Activated CD4-positive, alpha-beta T cell treated with anti-CD3 and anti-CD28 coated beads for 24 hours (primary cell): Measurements from ENCODE around the gene EIF4G1.
A peak's percentile ranks its signal among the peaks of the same experiment; 100 is the strongest.
"Not testable (repeated sequence)": the region's sequence is repeated elsewhere in the genome, so short reads cannot be mapped to it uniquely, and the experiment has no call there.

Experiments used
- DNase-seq, 2 donors: peaks; one replicate each; pipeline ENCODE4 v3.0.0-alpha.2; 2020; ENCODE audit warnings: low read depth in 2 of 2

Gene EIF4G1

GRCh38 chr3:184314363-184314699 is at the start of gene EIF4G1:
Gene EIF4G1 (plus strand): TSS chr3:184314606. CDS start chr3:184315797, 1,191 bp downstream.
- peak; percentile 87 to 91 for DNase-seq

GRCh38 chr3:184267249-184267648 is 47.2 kb upstream of the EIF4G1 start:
- not testable (repeated sequence) for DNase-seq

DNA sequence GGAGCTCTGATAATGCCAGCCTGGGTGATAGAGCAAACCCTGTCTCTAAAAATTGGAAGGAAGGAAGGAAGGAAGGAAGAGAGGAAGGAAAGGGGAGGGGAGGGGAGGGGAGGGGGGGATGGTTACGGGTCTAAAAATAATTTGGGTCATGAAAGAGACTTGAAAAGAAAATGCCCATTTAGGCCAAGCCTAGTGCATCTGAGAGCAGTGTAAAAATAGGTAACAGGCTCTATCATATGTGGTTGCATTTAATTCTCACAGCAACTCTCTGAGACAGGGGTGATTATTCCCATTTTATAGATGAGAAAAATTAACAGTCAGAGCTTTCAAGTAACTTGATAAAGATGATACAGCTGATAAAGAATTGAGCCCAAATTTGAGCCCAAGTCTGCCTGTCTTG is 42.1 kb upstream of the EIF4G1 start:
- DNase-seq, result no peak

GRCh38 chr3:184275381-184275701 is 39.1 kb upstream of the EIF4G1 start:
- DNase-seq, result no peak

DNA sequence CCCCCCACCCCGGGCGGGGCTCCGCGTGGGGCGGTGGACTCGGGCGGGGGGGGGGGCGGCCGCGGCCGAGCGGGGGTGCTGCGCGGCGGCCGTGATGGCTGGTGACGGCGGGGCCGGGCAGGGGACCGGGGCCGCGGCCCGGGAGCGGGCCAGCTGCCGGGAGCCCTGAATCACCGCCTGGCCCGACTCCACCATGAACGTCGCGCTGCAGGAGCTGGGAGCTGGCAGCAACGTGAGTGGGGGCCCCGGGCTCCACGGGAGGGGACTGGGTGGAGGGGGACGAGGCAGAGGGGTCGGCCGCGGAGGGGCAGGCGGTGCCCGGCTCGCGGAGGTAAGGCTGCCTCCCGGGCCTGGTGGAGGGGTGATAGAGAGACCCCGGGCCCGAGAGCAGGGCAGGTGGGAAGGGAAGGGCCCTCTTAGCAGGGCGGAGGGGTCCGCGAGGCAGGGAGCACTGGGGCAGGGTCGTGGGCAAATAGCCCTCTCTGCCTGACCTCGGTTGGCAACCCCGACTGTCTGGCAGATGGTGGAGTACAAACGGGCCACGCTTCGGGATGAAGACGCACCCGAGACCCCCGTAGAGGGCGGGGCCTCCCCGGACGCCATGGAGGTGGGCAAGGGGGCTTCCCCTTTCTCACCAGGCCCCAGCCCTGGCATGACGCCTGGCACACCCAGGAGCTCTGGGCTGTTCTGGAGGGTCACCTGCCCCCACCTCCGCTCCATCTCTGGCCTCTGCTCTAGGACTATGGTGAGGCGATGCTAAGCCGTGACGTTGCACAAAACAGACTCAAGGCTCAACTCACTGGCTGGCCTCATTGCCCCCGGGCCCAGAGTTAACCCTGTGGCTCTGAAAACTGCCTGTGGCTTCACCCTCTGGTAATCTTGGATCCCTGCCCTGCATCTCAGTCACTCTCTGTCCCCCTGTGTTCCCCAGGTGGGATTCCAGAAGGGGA is 38.2 kb upstream of the EIF4G1 start, which contains the start of gene ECE2:
Gene ECE2, plus strand, starts transcription at position 62 of the 950 bp plus-strand sequence. Its CDS starts 132 bp downstream, at position 194.
- no peak for DNase-seq

- DNase-seq, result no peak
These were observed 37.0 kb upstream of the EIF4G1 start for GRCh38 chr3:184277366-184277765.

GRCh38 chr3:184282941-184283340 is 31.5 kb upstream of the EIF4G1 start:
- no peak for DNase-seq

GRCh38 chr3:184283681-184284080 is 30.7 kb upstream of the EIF4G1 start:
- DNase-seq, result no peak

DNA sequence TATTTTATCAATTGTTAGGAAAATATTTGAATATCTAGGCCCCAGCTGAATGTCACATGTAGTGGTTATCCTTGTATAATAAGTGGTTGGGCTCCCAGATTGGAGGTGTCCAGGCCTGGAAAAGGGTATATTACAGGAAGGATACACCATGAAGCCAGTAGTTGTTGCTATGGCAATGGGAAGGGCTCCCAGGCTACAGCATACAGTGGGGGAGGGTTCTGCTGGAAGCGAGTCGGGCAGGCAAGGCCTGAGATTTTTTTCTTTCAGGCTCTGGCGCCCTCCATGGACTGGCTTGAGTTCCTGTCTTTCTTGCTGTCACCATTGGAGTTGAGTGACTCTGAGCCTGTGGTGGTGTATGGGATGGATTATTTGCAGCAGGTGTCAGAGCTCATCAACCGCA is 29.7 kb upstream of the EIF4G1 start:
- DNase-seq, result no peak

- DNase-seq, result peak; percentile 53 to 64
These were observed 24.9 kb upstream of the EIF4G1 start for GRCh38 chr3:184289426-184289938.

GRCh38 chr3:184290331-184290730 is 24.1 kb upstream of the EIF4G1 start:
- DNase-seq, result no peak

- no peak for DNase-seq
These were observed 23.2 kb upstream of the EIF4G1 start for GRCh38 chr3:184291044-184291737.

- DNase-seq, result no peak
These were observed 22.5 kb upstream of the EIF4G1 start for GRCh38 chr3:184291738-184292445.

GRCh38 chr3:184295771-184296170 is 18.6 kb upstream of the EIF4G1 start:
- no peak for DNase-seq

GRCh38 chr3:184296616-184297015 is 17.8 kb upstream of the EIF4G1 start:
- DNase-seq, result no peak

DNA sequence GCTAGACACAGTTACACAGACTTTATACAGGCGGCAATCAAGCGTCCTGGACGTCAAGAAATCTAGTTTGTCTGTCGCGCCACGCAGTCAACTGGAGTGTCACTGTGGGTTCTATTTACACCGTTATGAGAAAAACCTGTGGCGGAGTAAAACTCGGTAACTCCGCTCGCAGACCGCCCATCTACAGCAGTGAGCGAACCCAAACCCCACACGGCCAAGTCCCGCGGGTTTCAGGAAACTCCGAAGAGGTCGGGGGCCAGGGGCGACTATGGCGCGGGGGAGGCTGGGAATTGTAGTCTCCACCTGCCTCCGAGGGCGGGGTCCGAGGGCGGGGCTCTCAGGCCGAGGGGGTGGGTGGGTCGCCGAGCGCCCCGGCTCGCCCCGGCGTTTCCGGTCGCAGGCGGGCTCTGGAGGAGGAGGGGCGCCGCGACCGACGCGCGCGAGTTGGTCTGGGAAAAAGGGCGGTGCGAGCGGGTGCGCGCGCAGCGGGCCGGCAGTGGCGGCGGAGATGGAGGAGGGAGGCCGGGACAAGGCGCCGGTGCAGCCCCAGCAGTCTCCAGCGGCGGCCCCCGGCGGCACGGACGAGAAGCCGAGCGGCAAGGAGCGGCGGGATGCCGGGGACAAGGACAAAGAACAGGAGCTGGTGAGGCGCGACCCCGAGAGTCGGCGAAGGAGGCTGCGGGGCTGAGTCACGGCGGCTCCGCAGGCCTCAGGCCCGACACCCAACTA is 15.5 kb upstream of the EIF4G1 start, which contains the start of gene PSMD2:
Gene PSMD2, plus strand, starts transcription at position 483 of the 729 bp plus-strand sequence. Its CDS starts 26 bp downstream, at position 509.
- peak; percentile 97 for DNase-seq

GRCh38 chr3:184299488-184300377 is 14.7 kb upstream of the EIF4G1 start:
- no peak for DNase-seq

- DNase-seq, result no peak
These were observed 14.1 kb upstream of the EIF4G1 start for GRCh38 chr3:184300378-184300720.

DNA sequence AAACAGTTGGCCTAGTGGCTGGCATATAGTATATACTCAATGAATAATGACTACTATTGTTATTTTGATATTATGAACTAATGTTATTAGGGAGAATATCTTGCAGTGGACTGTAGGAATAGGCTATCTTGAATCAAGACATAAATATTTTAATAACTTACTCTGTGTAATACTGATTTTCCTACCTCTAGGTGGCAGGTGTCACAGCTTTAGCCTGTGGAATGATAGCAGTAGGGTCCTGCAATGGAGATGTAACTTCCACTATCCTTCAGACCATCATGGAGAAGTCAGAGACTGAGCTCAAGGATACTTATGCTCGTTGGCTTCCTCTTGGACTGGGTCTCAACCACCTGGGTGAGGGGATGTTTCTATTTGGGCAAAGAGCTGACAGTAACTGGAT is 8.8 kb upstream of the EIF4G1 start:
- DNase-seq, result no peak

GRCh38 chr3:184306341-184306972 is 7.9 kb upstream of the EIF4G1 start:
- DNase-seq, result no peak
